ENCODE results near the gene CHRNA3. TPM values are rescaled to one million over a fixed set of nuclear protein-coding genes. Genes with fewer than 3 reads are reported as not detected.

The CHRNA3 gene
- total RNA-seq, 4 donors from 2014 or later: 0.09 to 1.3 TPM; not detected in 2

GRCh38 chr15:78624651-78625590 lies 4.1 kb upstream of the CHRNA3 start:
- ATAC-seq (ENCODE audit: low FRiP score) (no peak), DNase-seq (ENCODE audit: low spot score) (no peak)
- no peak for TF ChIP-seq CTCF (IDR thresholded peaks at IDR 0.05)

- ATAC-seq (ENCODE audit: low FRiP score) (no peak), DNase-seq (ENCODE audit: low spot score) (no peak)
- no peak for TF ChIP-seq CTCF (IDR thresholded peaks at IDR 0.05)
Measured at GRCh38 chr15:78623786-78624497, 3.1 kb upstream of the CHRNA3 start.

DNA sequence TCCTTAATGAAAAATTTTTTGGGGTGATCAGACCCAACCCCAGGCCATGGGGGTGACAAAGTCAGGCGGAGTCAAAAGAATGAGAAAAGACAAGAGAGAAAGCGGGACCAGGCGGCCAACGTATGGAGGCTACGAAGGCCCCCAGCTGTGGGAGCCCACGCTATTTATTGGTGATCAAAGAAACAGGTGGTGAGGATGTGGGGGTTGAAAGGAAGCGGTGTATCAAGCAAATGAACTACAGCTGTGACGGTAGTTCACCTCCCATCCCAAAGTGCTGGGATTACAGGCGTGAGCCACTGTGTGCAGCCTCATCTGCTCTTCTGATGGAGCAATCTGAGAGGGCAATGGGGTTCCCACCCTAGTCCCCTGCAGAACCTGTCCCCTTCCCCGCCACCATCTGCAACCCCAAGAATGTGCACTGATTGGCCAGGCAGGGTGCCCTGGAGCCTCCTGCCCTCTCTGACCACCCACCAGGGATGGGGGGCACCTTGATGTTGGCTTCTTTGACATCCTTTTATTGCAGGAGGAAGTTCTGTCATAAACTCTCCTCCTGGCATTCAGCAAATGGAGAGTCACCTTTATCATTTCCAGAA lies 1.1 kb upstream of the CHRNA3 start:
- ATAC-seq (ENCODE audit: low FRiP score): no peak
- DNase-seq (ENCODE audit: low spot score): no peak
- TF ChIP-seq CTCF (IDR thresholded peaks at IDR 0.05): no peak

GRCh38 chr15:78620021-78620526 lies 722 bp downstream of the CHRNA3 start:
- ATAC-seq (ENCODE audit: low FRiP score) (no peak), DNase-seq (ENCODE audit: low spot score) (no peak)
- TF ChIP-seq CTCF (IDR thresholded peaks at IDR 0.05): no peak

DNA sequence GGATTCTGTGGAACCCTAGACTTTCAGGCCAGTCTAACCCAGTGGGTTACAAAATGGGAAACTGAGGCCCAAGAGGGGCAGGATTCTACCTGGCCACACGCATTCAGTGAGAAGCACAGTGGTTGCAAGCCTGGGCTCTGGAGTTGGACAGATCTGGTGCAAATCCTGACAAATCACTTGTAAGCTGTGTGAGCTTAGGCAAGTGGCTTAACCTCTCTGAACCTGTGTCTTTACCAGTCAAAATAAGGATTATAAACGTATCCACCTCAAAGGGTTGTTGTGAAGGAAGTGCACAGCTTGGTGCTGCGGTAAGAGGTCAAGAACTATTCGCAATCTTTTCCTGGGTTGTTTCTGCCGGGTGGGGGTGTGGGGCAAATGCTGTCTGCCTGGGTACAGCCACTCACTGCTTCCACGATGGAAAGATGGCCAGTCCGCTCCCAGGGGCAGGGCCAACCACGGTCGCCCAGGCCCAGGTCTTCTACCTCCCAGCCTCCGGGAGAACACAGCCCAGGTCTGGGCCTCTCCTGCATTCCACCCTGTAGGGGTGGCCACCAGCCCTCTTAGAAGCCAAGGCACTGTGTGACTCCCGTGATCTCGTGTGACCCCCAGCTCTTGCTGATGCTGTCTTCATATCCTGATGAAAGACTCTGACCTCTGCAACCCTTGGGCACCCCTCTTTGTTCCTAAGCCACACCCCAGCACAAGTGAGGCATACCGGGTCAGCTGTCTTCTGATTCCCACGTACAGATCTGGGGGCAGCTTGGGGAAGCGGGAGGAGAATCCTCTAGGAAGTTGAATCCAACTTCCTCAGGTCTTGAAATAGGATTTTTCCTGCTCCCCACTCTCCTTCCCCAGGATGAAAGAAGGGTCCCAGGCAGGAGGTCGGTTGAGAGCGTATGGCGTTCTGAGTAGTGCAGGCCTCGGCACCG lies 1.5 kb downstream of the CHRNA3 start:
- no peak for TF ChIP-seq CTCF (IDR thresholded peaks at IDR 0.05)
- ATAC-seq (ENCODE audit: low FRiP score) (no peak), DNase-seq (ENCODE audit: low spot score) (no peak)

DNA sequence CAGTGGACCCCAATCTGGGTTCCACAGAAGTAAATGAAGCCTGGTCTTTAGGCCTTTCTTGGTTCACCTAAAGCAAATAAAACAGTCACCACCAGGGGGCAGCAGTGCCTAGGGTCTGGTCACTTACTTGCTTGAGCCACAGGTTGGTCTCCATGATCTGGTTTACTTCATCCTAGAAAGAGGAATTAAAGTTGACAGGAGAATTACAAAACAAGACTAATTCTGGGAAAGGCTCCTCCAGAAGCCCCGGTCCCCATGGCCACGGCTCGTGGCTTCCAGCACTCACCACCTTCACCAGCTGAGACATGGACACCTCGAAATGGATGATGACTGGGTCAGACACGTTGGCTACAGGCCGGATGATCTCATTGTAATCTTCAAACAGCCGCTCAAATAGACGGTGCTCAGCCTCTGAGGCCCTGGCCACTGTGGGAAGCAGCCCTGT lies 2.3 kb downstream of the CHRNA3 start:
- ATAC-seq (ENCODE audit: low FRiP score) (peak; percentile 77), DNase-seq (ENCODE audit: low spot score) (peak; percentile 100)
- TF ChIP-seq CTCF (IDR thresholded peaks at IDR 0.05): peak in 1 of 3 donors; percentile 81

Data from omental fat pad (tissue), 4 donors.